ENCODE data around the gene ABL2.

GRCh38 chr1:179167418-179167777, 62.1 kb downstream of the ABL2 start:
- TF ChIP-seq CTCF (IDR thresholded peaks at IDR 0.05) = no peak
- TF ChIP-seq POLR2AphosphoS5 (IDR thresholded peaks at IDR 0.05) = no peak
- no peak for TF ChIP-seq POLR2A (IDR thresholded peaks at IDR 0.05)
